ENCODE measurements around the gene ISCA2. TPM values are rescaled to one million over a fixed set of nuclear protein-coding genes. Genes with fewer than 3 reads are reported as not detected.

The ISCA2 gene
- total RNA-seq, 2 donors from 2014 or later: 20.4 to 22.3 TPM

DNA sequence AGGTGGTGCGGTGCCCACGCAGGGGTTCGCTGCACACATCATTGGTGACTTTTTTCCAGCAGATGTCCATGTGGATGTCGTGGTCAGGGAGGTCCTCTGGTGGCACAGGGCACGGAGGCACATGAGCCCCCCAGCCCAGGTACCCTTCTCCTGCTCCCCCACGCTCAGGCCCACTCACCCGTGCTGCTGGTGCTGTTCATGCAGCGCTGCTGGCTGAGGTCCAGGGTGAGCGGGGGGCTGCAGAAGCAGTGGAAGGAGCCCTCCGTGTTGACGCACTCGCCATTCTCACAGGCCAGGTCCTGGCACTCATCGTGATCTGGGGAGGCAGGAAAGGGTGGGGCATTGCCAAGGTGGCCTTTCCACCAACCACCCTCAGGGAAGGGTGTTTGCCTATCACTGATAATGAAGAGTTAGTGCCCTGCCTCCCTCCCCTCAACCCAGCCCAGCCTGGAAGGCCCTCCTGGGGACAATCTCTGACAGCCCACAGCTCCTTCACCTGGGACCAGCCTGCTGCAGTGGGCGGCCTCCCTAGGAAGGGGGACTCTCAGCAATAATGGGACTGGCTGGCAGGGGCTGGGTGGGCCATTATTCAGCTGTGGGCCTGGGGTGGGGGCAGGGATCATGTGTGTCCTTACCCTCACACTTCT is 9.8 kb downstream of the ISCA2 start:
- no peak overlapping the region for H3K27ac ChIP-seq
- TF ChIP-seq, protein P1, sequence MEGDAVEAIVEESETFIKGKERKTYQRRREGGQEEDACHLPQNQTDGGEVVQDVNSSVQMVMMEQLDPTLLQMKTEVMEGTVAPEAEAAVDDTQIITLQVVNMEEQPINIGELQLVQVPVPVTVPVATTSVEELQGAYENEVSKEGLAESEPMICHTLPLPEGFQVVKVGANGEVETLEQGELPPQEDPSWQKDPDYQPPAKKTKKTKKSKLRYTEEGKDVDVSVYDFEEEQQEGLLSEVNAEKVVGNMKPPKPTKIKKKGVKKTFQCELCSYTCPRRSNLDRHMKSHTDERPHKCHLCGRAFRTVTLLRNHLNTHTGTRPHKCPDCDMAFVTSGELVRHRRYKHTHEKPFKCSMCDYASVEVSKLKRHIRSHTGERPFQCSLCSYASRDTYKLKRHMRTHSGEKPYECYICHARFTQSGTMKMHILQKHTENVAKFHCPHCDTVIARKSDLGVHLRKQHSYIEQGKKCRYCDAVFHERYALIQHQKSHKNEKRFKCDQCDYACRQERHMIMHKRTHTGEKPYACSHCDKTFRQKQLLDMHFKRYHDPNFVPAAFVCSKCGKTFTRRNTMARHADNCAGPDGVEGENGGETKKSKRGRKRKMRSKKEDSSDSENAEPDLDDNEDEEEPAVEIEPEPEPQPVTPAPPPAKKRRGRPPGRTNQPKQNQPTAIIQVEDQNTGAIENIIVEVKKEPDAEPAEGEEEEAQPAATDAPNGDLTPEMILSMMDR (IDR thresholded peaks at IDR 0.05): no peak
- H3K36me3 ChIP-seq: peaks cover 15% of the 10 kb centered on the region
- H3K4me1 ChIP-seq: peaks cover 0 to 3% of the 10 kb centered on the region in 2 donors
- no peak overlapping the region for H3K4me3 ChIP-seq
- DNase-seq (ENCODE audit: low spot score): no peak
- no peaks in the 10 kb centered on the region for H3K27me3 ChIP-seq
- H3K9me3 ChIP-seq: no peaks in the 10 kb centered on the region

GRCh38 chr14:74503938-74504335 is 10.4 kb downstream of the ISCA2 start:
- Histone ChIP-seq H3K27ac (no peak overlapping the region), H3K36me3 (peaks cover 16% of the 10 kb centered on the region), H3K27me3 (no peaks in the 10 kb centered on the region), H3K4me3 (no peak overlapping the region), H3K4me1 (peaks cover 0 to 3% of the 10 kb centered on the region in 2 donors), H3K9me3 (no peaks in the 10 kb centered on the region)
- no peak for DNase-seq (ENCODE audit: low spot score)
- TF ChIP-seq, protein P1 (IDR thresholded peaks at IDR 0.05): no peak

DNA sequence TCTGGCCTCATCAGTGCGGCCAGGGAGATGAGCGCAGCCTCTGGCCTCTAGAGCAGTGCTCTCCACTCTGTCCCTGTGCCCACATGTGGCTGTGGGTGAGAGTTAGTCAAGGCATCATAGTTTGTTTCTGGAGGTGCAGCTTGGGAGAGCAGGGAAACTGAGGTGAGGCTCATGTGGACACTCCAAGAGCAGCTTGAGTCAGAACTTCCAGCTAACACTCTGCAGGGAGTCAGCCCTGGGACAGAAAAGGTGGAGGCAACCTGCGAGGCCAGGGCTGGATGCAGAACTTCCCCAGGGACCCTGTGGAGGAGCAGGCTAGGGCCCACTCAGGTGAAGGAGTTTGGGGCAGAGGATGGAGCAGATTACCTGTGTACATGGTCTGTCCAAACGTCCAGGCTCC is 10.8 kb downstream of the ISCA2 start:
- Histone ChIP-seq H3K4me1 (peaks cover 0 to 3% of the 10 kb centered on the region in 2 donors), H3K27me3 (no peaks in the 10 kb centered on the region), H3K9me3 (no peaks in the 10 kb centered on the region), H3K4me3 (no peak overlapping the region), H3K27ac (no peak overlapping the region), H3K36me3 (peaks cover 21% of the 10 kb centered on the region)
- DNase-seq (ENCODE audit: low spot score): no peak
- TF ChIP-seq, protein P1 (IDR thresholded peaks at IDR 0.05): no peak

- TF ChIP-seq, protein P1 (IDR thresholded peaks at IDR 0.05): no peak
- H3K4me3 ChIP-seq: no peak overlapping the region
- H3K27ac ChIP-seq: no peak overlapping the region
- peaks cover 0 to 3% of the 10 kb centered on the region in 2 donors for H3K4me1 ChIP-seq
- peaks cover 24% of the 10 kb centered on the region for H3K36me3 ChIP-seq
- no peak for DNase-seq (ENCODE audit: low spot score)
- H3K27me3 ChIP-seq: no peaks in the 10 kb centered on the region
- no peaks in the 10 kb centered on the region for H3K9me3 ChIP-seq
Measured at GRCh38 chr14:74504874-74505720, 11.5 kb downstream of the ISCA2 start.

DNA sequence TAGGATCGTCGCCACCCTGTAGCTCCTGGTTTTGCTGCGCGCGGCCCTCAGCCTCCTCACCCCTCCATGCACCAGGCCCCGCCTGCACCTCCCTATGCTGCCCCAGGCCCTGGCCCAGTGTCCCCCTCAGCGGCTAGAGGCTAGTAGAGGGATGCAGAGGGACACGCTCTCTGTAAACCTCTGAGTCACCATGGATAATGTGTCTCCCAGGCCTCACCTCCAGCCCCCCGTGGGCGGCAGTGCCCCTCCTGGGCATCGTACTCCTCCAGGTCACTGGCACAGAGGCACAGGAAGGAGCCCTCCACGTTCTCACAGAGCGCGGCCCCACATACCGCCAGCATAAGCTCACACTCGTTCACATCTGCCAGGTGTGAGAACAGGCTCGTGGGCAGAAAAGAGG is 12.3 kb downstream of the ISCA2 start:
- H3K9me3 ChIP-seq: no peaks in the 10 kb centered on the region

More for the DNA sequence above, 12.3 kb downstream of the ISCA2 start:
- H3K4me1 ChIP-seq: peaks cover 0 to 3% of the 10 kb centered on the region in 2 donors
- no peak overlapping the region for H3K4me3 ChIP-seq
- H3K36me3 ChIP-seq: peaks cover 24% of the 10 kb centered on the region
- TF ChIP-seq, protein P1 (IDR thresholded peaks at IDR 0.05): no peak
- DNase-seq (ENCODE audit: low spot score): no peak
- no peak overlapping the region for H3K27ac ChIP-seq
- no peaks in the 10 kb centered on the region for H3K27me3 ChIP-seq

All from right atrium auricular region (tissue), 2 donors.